RWPE1 (cell line): ENCODE results near the gene PRRX2.

ENCODE experiments used
- CTCF ChIA-PET: fragments of 350-600 bp; sonication (Branson Sonifier 250); formaldehyde crosslinking; extraction: SDS; loops from one replicate; lab custom pipeline; 2021; lab: Yijun Ruan, JAX
- POLR2A ChIA-PET: fragments of 400-600 bp; formaldehyde crosslinking; extraction: SDS; loops from one replicate; lab custom pipeline; 2020; ENCODE audit warnings: antibody characterized with exemption; ENCODE audit not compliant: low non-redundant PET; lab: Yijun Ruan, JAX
- DNase-seq: peaks from one replicate; pipeline ENCODE4 v3.0.0; 2012; ENCODE audit warnings: low spot score
- H3K27ac ChIP-seq: fragments of 450-650 bp; 2 replicates; pipeline ENCODE4 v1.5.1; 2017
- CTCF ChIP-seq: fragments of 450-650 bp; conservative IDR thresholded peaks from 2 replicates; pipeline ENCODE4 v1.5.1; 2017; ENCODE audit warnings: low read depth, mild to moderate bottlenecking

Gene PRRX2

GRCh38 chr9:129709438-129710168 is 44.2 kb downstream of the PRRX2 start:
- ChIA-PET CTCF (interaction anchor here (0.6 to 2.1 kb wide), 3 partner anchors 12 to 185 kb away, joined by 4 to 7 read pairs (median 4); no protein-coding TSS in a partner anchor), POLR2A (no interaction called here)
- H3K27ac ChIP-seq: no peak overlapping the region
- DNase-seq: no peak
- TF ChIP-seq CTCF: no peak

DNA sequence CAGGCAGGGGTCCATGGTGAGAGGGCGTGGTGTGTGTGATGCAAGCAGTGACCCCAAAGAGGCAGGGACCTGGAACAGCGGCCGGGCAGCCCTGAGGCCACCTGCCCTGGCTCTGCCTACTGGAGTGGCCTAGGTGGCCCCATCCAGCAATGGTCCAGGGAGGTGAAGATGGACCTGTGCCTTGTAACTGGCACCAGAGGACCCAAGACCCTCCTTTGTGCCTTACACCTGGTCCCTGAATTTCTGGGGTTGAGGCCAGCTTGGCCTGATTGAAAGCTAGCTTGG is 44.7 kb downstream of the PRRX2 start:
- ChIA-PET CTCF (interaction anchor here (0.6 to 1.7 kb wide), 4 partner anchors 17 to 579 kb away, joined by 3 to 4 read pairs (median 4); no protein-coding TSS in a partner anchor), POLR2A (no interaction called here)
- DNase-seq: no peak
- H3K27ac ChIP-seq: no peak overlapping the region
- TF ChIP-seq CTCF: no peak

GRCh38 chr9:129712634-129713401 is 47.4 kb downstream of the PRRX2 start:
- no peak for DNase-seq
- CTCF ChIA-PET: interaction anchor here (2.7 kb wide), 1 partner anchor 14 kb away, joined by 11 read pairs; no protein-coding TSS in a partner anchor
- no peak overlapping the region for H3K27ac ChIP-seq
- POLR2A ChIA-PET: no interaction called here
- TF ChIP-seq CTCF: no peak

- TF ChIP-seq CTCF: no peak
- ChIA-PET CTCF (interaction anchor here (2.7 kb wide), 1 partner anchor 13 kb away, joined by 11 read pairs; no protein-coding TSS in a partner anchor), POLR2A (no interaction called here)
- DNase-seq: no peak
- H3K27ac ChIP-seq: no peak overlapping the region
Observed at GRCh38 chr9:129713402-129713679, 47.9 kb downstream of the PRRX2 start.

DNA sequence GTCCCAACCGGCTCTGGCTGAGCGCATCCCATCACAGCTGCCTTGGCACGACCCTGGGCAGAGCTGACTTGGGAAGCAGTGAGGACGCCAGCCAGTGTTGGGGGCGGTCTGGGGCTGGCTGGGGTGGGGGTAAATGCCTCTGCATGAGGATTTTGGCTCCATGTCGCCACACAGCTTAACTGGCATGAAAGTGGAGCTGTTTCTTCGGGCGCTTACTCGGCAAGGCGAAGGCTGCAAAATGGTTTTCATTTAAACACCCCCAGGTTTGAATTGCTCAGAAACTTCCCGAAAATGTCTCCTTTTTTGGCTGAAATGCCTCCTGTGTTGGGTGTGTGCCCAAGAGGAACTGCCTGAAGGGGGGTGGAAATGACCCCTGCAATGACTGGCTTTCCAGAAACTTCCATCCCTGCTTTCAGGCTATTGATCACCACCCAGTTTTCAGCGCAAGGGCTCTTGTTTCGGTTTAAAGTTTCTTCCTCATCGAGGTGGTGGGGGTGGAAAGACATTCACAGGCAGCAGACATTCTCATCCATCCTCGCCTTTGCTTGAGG is 49.1 kb downstream of the PRRX2 start:
- ChIA-PET POLR2A (no interaction called here), CTCF (interaction anchor here (2.7 kb wide), 1 partner anchor 12 kb away, joined by 11 read pairs; no protein-coding TSS in a partner anchor)
- no peak overlapping the region for H3K27ac ChIP-seq
- no peak for TF ChIP-seq CTCF
- DNase-seq: no peak

DNA sequence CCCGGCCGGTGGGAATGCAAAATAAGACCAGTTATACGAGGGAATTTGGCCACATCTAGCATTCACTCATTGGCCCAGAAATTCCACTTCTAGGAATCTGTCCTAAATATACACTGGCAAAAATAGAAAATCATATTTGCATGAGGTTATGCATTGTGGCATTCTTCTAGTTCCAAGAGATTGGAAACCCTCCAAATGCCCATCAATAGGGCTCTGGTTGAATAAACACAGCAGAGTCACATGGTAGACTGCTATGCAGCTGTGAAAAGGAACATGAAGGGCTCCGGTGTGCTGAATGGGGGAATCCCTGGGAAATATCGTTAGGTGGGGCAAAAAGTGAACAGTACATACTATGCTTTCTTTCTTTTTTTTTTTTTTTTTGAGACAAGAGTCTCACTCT is 50.6 kb downstream of the PRRX2 start:
- TF ChIP-seq CTCF: no peak
- ChIA-PET CTCF (interaction anchor here (0.5 to 1.3 kb wide), 5 partner anchors 10 to 697 kb away, joined by 3 to 5 read pairs (median 3); no protein-coding TSS in a partner anchor), POLR2A (no interaction called here)
- no peak for DNase-seq
- H3K27ac ChIP-seq: no peak overlapping the region
